Nephron progenitor cell (in vitro differentiated cells): ENCODE measurements around the gene ZEB2.

Experiments
- DNase-seq: peaks from one replicate; pipeline ENCODE4 v3.0.0; 2021
- H3K27ac Mint-ChIP-seq: 2 replicates; pipeline ENCODE4 v1.8.0; 2021; ENCODE audit warnings: mild to moderate bottlenecking, moderate library complexity, mixed read lengths
- H3K27me3 Mint-ChIP-seq: 2 replicates; pipeline ENCODE4 v1.8.0; 2021; ENCODE audit warnings: mild to moderate bottlenecking, low read depth, mixed read lengths; ENCODE audit not compliant: poor library complexity
- H3K36me3 Mint-ChIP-seq: 2 replicates; pipeline ENCODE4 v1.8.0; 2021; ENCODE audit warnings: low read depth, mixed read lengths
- H3K4me1 Mint-ChIP-seq: 2 replicates; pipeline ENCODE4 v1.8.0; 2021; ENCODE audit warnings: mixed read lengths
- H3K4me3 Mint-ChIP-seq: 2 replicates; pipeline ENCODE4 v1.8.0; 2021; ENCODE audit warnings: mild to moderate bottlenecking, moderate library complexity, mixed read lengths
- H3K9me3 Mint-ChIP-seq: 2 replicates; pipeline ENCODE4 v1.8.0; 2021; ENCODE audit warnings: mild to moderate bottlenecking, moderate library complexity, mixed read lengths
- CTCF ChIP-seq: fragments of 200-600 bp; sonication (generic); IDR thresholded peaks from 2 replicates; pipeline ENCODE4 v1.5.0; 2021; ENCODE audit warnings: antibody characterized with exemption

The ZEB2 gene

GRCh38 chr2:144458541-144458940, 61.4 kb downstream of the ZEB2 start:
- H3K9me3 Mint-ChIP-seq, result no peaks in the 10 kb centered on the region
- H3K4me1 Mint-ChIP-seq, result peaks cover 91% of the 10 kb centered on the region
- H3K27me3 Mint-ChIP-seq, result no peaks in the 10 kb centered on the region
- peaks cover 20% of the 10 kb centered on the region for H3K36me3 Mint-ChIP-seq
- H3K4me3 Mint-ChIP-seq, result no peak overlapping the region
- no peak for DNase-seq
- H3K27ac Mint-ChIP-seq, result peak overlapping the region; percentile 27
- TF ChIP-seq CTCF, result no peak

- Mint-ChIP-seq H3K36me3 (peaks cover 6% of the 10 kb centered on the region), H3K4me1 (peaks cover 95% of the 10 kb centered on the region), H3K27me3 (no peaks in the 10 kb centered on the region), H3K4me3 (no peak overlapping the region), H3K9me3 (no peaks in the 10 kb centered on the region), H3K27ac (peak overlapping the region; percentile 79)
- DNase-seq, result no peak
- no peak for TF ChIP-seq CTCF
These were observed 63.2 kb downstream of the ZEB2 start for GRCh38 chr2:144456680-144457079.

- no peak for DNase-seq
- Mint-ChIP-seq H3K9me3 (no peaks in the 10 kb centered on the region), H3K4me1 (peaks cover 95% of the 10 kb centered on the region), H3K27me3 (no peaks in the 10 kb centered on the region), H3K4me3 (no peak overlapping the region), H3K36me3 (no peaks in the 10 kb centered on the region), H3K27ac (peak overlapping the region; percentile 61)
- TF ChIP-seq CTCF, result no peak
These were observed 63.9 kb downstream of the ZEB2 start for GRCh38 chr2:144455987-144456386.

- Mint-ChIP-seq H3K27me3 (no peaks in the 10 kb centered on the region), H3K27ac (peak overlapping the region; percentile 99), H3K4me1 (peaks cover 96% of the 10 kb centered on the region), H3K4me3 (peak overlapping the region; percentile 21), H3K9me3 (no peaks in the 10 kb centered on the region), H3K36me3 (no peaks in the 10 kb centered on the region)
- DNase-seq, result no peak
- no peak for TF ChIP-seq CTCF
These were observed 65.2 kb downstream of the ZEB2 start for GRCh38 chr2:144454466-144455287.

- H3K9me3 Mint-ChIP-seq, result no peaks in the 10 kb centered on the region
- no peak for DNase-seq
- peak overlapping the region; percentile 99 for H3K27ac Mint-ChIP-seq
- no peaks in the 10 kb centered on the region for H3K36me3 Mint-ChIP-seq
- H3K4me3 Mint-ChIP-seq, result peak overlapping the region; percentile 78
- H3K27me3 Mint-ChIP-seq, result no peaks in the 10 kb centered on the region
- no peak for TF ChIP-seq CTCF
- H3K4me1 Mint-ChIP-seq, result peaks cover 96% of the 10 kb centered on the region
These were observed 66.3 kb downstream of the ZEB2 start for GRCh38 chr2:144453486-144454158.

- peaks cover 6% of the 10 kb centered on the region for H3K36me3 Mint-ChIP-seq
- DNase-seq, result no peak
- H3K27ac Mint-ChIP-seq, result peak overlapping the region; percentile 99
- no peaks in the 10 kb centered on the region for H3K27me3 Mint-ChIP-seq
- no peak for TF ChIP-seq CTCF
- H3K9me3 Mint-ChIP-seq, result no peaks in the 10 kb centered on the region
- peak overlapping the region; percentile 78 for H3K4me3 Mint-ChIP-seq
- peaks cover 96% of the 10 kb centered on the region for H3K4me1 Mint-ChIP-seq
These were observed 67.0 kb downstream of the ZEB2 start for GRCh38 chr2:144452989-144453336.
